T-helper 22 cell (primary cell): Measurements from ENCODE around the gene PTGR3.

ENCODE experiments used
- DNase-seq: peaks from one replicate; pipeline ENCODE4 v3.0.0-alpha.2; 2020; ENCODE audit warnings: low read depth

Gene PTGR3

GRCh38 chr18:75235896-75236295 lies 27.0 kb upstream of the PTGR3 start:
- no peak for DNase-seq

- DNase-seq: no peak
Observed at GRCh38 chr18:75234901-75235300, 26.0 kb upstream of the PTGR3 start.

DNA sequence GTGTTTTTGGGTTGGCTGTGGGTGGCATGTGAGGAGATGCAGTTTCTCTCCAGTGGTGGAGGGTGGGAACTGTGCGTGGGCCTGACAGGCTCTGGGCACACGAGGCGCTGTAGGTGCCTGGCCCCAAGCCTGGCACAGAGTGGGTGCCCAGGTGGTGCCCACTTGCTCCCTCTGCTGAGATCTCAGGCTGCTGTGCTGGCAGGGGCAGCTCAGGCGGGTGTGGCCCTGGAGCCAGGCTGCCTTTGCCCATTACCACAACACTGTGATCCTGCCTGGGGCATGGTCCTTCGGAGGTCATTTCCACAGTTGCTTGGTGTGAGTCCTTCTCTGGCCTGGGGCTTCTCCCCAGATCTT lies 22.1 kb upstream of the PTGR3 start:
- no peak for DNase-seq

- DNase-seq: no peak
Observed at GRCh38 chr18:75230163-75231052, 21.5 kb upstream of the PTGR3 start.

- no peak for DNase-seq
Observed at GRCh38 chr18:75229437-75229836, 20.5 kb upstream of the PTGR3 start.

GRCh38 chr18:75228967-75229366 lies 20.0 kb upstream of the PTGR3 start:
- no peak for DNase-seq

DNA sequence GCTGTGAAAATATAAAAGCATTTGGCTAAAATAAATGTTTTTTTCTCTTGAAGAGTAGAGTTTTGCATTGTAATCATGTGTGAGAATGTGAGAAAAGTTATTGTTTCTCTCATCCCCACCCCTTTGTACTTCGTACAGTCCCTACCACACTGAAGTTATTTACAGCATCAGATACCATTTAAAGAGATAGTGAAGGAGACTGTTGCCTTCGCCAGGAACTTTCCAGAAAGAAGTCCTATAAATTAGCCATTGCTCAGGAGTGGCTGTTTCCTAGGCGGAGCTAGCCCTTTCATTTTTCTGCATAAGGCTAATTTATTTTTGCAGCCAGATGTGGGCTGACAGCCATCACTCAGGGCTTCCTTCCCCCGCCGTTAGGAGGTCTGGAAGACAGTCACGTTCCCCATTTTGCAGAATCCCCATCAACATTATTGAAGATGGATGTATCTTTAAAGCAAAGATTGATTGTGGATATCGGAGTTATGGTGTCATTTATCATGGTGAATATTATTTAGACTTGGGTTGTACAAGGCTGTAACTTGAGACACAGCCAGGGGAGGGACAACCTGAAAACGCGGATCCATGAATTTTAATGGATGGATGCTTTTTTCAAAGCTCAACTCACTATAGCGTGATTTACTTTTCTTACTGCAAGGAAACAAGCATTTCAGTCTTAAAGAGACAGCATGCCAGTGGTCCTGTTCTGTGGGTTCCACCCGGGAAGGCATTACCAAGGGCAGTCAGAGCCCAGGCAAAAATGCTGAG lies 18.8 kb upstream of the PTGR3 start:
- DNase-seq: no peak

GRCh38 chr18:75226956-75227316 lies 18.0 kb upstream of the PTGR3 start:
- no peak for DNase-seq

- DNase-seq: no peak
Observed at GRCh38 chr18:75226286-75226955, 17.5 kb upstream of the PTGR3 start.

GRCh38 chr18:75223687-75224347 lies 14.9 kb upstream of the PTGR3 start:
- DNase-seq: no peak

DNA sequence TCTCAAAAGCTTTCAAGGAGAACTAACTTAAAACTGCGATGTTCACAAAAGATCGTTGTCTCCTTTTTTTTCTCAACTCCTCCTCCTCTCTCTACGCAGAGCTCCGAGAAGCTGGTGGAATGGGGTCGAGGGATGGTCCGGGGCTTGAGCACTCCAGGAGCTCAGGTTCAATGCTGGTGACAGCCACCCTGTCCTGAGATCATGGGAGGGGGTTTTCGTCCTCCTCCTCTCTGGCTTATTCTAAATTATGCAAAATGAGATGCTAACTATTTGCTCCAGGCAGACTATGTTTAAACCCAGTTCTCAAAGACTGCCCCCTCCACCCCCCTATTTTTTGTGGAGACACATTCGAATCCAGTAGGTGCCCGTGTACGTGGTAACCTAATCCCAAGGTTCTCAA lies 13.5 kb upstream of the PTGR3 start:
- no peak for DNase-seq

DNA sequence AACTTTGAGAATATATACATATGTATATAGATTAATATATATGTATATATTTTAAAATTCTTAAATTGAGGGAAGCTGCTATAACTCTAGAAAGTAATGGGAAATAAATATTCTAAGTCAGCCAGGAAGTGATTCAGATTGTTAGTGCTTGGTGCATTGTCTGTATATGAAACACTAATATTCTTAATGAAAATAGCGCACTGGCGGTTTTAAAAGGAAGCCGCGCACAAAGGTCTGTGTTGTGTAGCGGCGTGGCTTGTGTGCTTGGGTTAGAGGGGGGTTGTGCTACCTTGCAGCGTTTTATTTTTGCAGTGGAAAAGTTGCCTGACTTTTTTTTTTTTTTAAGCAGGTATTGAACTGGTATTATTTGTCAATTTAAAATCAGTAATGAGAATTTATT lies 13.0 kb upstream of the PTGR3 start:
- no peak for DNase-seq

DNA sequence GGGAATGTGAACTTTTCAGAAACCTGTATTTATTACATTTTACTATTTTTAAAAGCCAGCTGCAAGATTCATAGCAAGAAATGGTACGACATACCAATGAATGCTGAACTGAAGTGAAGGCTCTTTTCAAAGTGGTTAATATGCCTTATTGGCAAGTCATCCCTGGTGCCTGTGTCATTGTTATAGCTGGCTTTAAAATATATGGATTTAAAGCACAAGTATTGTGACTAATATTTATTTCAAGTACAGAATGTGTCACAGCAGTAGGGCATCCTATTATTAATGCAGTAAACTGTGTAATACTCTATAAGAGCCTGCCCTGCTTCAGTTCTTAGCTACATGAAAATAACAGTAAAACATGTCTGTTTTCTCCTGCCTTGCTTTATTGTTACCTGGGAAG lies 12.5 kb upstream of the PTGR3 start:
- DNase-seq: no peak

DNA sequence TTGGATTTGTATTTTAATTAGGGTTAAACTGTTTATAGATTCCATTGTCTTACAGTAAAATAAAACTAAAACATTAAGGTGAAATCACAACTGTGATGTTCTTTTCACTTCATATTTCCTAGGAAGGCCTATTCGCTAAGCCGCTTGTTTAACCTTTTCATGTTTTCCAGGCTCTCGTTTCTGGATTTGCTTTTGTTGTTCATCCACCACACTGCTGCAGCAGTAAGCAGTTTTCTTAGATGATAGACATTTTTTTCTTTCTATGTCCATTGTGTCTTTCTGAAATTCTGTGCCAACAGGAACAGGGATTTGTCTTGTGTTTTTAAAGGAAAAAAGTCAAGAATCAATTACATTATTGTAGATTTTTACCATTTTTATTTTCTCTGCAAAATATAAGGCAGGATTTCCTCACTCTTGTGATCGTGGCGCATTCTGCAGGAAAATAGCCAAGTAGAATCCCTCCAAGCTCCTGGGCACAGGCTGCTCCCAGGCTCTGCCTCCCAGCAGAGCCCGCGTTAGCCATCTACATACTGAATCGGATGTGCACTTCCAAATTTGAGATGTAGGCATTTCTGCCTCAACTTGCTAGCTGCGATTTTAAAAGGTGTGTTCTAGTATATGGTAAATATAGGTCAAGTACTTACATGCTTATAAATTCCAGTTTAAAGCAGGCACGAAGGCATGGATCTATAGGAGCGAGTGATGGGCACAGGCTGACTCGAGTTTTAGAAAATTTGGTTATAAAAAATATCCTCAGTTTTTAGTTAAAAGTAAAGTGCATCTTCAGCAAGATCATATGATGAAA lies 11.8 kb upstream of the PTGR3 start:
- no peak for DNase-seq

DNA sequence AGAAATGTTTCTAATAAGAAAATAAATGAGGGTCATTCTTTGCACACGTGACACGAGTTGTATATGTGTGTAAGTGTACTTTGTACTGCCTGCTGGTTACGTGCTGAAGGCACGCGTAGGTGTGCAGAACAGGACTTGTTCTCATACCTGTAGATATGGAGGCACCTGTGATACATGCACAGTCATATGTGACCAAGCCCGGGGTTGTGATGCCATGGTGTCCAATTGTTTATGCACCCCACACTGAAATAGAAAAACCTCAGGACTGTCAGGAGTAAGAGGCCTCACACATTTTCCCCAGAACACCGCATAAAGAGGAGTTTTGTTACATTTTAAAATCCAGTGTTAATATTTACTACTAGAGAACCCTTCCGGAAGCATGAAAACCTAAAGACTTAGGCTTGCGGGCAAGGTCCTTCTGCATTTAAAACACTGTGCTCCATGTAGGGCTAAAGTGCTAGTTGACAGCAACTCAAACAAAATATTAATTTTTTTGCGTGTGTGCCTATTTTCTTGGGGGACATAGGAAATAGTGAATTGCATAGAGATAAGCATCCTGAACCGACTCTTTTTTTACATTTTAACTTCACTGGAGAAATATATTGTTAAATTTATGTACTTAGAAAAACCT lies 10.9 kb upstream of the PTGR3 start:
- DNase-seq: no peak

DNA sequence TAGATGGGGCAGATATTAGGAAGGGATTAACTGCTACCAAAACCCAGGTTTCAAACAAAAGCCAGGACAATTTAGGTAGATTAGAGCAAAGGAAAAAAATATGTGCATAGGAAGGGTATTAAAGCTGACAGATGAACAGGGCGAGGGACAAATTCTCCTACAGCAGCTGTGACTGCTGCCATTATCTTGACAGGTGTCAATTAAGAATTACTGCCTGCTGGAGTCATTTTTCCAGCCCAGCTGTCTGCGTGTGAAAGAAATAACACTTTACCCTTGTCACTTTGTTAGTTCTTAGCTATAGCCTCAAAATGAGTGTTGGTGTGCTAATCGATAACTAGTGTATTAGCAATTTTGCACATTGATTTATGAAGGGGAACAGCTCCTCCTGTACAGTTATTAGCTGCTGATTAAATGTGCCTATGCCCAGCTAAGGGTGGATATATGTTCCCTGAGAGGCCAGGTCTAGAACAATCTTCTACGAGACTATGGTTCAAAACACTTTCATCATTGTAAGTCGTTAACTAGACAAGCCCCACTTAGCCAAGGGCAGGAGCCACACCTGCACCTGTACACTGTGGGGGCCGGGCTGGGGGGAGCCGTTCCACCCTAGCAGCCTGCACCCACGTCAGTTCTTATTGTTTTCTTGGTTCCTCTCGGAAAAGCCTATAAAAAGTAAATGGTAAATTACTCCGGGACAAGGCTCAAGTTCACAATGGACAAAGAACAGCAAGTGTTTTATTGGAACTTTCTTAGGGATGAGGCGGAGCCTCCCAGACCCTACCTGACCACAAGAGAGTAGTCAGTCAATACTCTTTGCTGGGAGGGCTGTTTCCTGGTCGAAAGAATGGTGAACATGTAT lies 9.4 kb upstream of the PTGR3 start:
- DNase-seq: no peak

DNA sequence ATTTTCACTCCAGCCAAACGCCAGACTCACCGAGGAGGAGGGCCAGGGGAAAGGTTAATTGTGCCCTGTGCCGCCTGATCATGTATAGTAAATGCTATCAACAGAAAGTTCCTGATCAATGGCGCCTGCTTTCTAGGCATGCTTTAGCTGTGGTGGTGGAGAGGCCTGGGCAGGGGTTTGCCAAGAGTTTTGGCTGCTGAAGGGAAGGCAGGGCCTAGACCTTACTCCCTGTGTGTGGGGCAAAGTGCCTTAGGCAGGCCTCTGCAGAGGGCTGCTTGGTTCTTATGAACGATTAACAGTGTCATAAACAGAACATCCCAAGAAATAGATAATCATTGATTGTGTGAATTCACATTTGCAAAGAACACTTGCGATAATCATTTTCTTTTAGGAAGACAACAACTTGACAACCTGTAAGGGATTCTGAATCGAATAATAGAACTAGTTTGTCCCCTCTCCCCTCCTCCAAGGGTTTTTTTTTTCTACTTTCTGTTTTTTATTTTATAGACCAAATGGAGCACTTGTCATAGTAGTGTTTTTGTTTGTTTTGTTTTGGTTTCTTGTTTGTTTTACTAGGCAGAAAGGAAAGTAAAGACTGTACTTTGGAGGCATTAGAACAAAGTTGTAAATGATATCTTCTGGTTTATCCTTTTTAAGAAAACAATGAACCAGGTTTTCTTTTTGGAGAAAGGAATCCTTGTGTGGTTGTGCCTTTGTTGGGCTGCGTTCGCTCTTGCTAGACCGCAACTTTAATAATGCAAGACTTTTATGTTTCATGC lies 8.2 kb upstream of the PTGR3 start:
- DNase-seq: no peak

DNA sequence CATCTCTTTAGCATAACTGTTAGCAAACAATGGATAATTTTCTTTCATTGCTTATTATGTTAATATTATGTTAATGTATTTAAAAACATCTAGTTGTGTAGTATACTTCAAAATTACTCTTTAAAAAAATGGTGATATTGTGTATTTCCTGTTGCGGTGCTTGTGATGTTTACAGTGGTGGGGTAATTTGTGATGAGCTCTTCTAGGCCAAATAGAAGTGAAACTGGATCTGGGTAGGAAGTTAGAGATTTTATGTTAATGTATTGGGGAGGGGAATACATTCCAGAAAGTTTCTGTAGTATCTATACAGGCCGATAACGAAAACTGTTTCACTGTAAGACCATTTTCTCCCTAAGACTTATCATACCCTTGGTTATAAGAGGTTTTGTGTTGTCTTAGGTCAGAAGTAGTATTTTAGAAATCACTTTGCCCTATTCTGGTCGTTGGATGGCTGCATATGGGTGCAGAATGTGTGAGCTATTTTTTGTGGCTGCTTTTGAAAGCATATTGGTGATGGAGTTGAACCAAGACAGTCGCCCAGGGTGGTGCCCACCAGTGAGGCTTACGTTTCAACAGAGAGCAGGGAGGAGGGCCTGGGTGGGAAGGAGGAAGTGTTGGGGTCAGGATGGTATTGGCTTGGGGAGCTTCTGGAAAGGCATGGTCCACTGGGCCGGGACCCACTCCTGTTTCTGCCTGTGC lies 7.4 kb upstream of the PTGR3 start:
- no peak for DNase-seq

GRCh38 chr18:75215663-75216062 lies 6.7 kb upstream of the PTGR3 start:
- DNase-seq: no peak
